Right lung (tissue), 10 donors: ENCODE measurements around the gene C1orf146. TPM values are rescaled to one million over a fixed set of nuclear protein-coding genes. Genes with fewer than 3 reads are reported as not detected.
"Not testable (repeated sequence)": the region's sequence is repeated elsewhere in the genome, so short reads cannot be mapped to it uniquely, and the experiment has no call there.

ENCODE experiments used
- DNase-seq, 2 donors: peaks; one replicate each; pipeline ENCODE4 v3.0.0-alpha.2; 2013
- long read RNA-seq, 8 donors: transcript quantifications; one replicate each; lab custom pipeline, GENCODE V29; 2026
- polyA plus RNA-seq, 5 donors: library from polyadenylated mRNA; unstranded; fragments of 120-200 nt; gene quantifications; one replicate each; pipeline versions ENCODE4 v1.2.1 to v1.2.3, GENCODE V29; 2013; ENCODE audit warnings: inconsistent platforms in 1 of 5, low replicate concordance in 1 of 5; ENCODE audit not compliant: insufficient read length in 5 of 5, insufficient read depth in 1 of 5

The C1orf146 gene, protein sequence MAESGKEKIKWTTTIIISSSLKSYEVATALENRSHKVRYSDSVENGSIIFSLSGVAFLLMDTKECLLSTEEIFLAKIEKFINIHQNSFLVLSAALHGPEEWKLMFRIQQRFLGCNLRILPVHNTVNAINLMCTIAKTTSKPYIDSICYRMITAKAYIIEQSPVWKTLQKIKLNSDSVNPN
- under 1 TPM in 3 of 5 donors, not detected in 2; 0.14 to 0.37 (median 0.32) TPM for polyA plus RNA-seq
- long read RNA-seq, donor 1 = 0 reads
- long read RNA-seq, donor 2, partial matches to known transcripts = 12 of 12 reads
- long read RNA-seq, donor 2, other reads (novel, unspliced or antisense) = 0 of 12 reads
- long read RNA-seq, donor 3 = 0 reads
- long read RNA-seq, donor 4 = 0 reads
- long read RNA-seq, donor 5, partial matches to known transcripts = 19 of 26 reads
- long read RNA-seq, donor 5, other reads (novel, unspliced or antisense) = 7 of 26 reads
- long read RNA-seq, donor 6, partial matches to known transcripts = 9 of 18 reads
- long read RNA-seq, donor 6, other reads (novel, unspliced or antisense) = 9 of 18 reads
- long read RNA-seq, donor 7 = 0 reads
- long read RNA-seq, donor 8, partial matches to known transcripts = 6 of 6 reads
- long read RNA-seq, donor 8, other reads (novel, unspliced or antisense) = 0 of 6 reads

DNA sequence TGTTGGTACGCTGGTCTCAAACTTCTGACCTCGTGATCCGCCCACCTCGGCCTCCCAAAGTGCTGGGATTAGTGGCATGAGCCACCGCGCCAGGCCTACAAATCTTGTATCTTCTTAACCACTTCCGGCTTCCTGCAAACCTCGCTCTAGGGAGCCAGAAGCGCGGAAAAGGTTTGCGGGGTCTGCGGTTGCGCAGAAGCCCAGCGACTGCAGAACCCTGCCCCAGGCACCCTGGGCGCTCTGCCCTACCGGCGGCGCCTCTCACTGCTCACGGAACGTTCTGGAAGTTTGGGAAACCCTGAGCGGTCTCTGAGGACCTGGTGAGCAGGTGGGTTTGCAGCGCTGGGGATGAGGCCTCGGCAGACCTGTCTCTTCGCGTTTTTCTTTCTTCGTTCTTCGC lies at the start of gene C1orf146:
TSS of gene C1orf146 (plus strand) at position 195 of the 400 bp plus-strand sequence. CDS start 13,506 bp downstream, outside the sequence.
- DNase-seq = no peak

DNA sequence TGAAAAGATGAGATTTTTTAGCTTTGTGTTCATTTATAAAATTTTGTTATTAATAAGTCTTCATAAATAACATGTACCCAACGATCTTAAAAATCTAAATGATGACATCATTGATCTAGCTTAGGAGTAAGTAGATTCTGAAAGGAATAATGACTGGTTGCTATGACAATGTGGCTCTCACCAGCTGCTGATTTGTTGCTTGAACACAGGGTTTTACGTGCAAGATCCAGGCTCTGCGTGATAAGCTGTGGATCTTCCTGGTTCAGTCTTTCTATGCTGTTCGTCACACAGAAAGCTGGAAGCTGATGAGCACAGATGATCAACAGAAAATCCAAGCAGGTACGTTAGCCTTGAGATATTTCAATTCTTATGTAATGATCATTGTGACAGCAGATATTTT lies 49.1 kb upstream of the C1orf146 start:
- no peak for DNase-seq

DNA sequence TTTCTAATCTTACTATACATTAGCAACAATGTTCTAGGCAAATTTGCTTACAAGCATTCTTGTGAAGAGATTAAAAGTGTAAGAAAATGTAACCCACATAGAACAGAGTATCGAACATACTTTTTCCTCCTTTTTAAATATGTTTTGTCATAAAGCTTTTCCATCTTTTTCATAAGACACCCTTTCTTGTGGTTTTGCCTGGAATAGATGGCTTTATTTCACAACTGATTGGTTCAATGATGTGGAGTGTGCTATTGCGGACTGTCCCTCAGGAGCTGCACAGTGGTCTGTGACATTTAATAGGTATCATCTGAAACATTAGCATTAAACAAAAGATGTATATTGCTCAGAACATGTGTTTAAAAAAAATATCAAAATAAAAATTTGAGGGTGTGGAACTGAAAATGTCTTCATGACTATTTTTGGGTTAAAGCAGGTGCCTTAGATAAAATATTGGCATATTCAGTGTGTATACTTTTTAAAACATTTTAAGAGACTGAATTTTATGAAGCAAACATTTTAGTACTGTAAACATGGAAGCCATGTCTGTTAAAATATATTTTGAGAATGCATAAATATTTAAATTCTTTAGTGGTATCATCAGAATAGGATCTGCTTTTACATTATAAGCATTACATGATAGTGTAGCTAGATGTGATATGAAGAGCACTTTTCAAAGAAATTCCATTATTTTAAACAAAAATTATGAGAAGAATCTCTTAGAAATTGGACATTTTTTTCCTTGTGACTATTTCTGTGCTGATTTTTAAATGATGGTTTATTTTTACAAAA lies 48.3 kb upstream of the C1orf146 start:
- no peak for DNase-seq

DNA sequence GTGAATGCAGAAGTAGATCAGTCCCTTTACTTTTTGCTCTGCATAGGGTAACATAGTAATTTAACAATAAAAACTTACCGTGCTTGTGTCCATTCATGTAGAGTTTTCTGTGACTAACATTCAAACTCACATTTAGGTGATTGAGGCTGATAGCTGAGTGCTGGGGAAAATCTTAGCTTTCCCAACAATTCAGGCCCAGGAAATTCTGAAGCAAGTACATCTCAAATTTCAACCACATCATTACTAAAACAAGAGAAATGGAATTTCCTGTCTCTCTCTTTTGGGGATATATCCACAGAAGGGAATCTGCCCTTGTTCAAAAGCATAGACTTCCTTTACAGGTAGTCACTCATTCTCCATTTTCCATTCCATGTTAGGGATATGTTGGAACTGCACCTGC lies 33.1 kb upstream of the C1orf146 start:
- no peak for DNase-seq

DNA sequence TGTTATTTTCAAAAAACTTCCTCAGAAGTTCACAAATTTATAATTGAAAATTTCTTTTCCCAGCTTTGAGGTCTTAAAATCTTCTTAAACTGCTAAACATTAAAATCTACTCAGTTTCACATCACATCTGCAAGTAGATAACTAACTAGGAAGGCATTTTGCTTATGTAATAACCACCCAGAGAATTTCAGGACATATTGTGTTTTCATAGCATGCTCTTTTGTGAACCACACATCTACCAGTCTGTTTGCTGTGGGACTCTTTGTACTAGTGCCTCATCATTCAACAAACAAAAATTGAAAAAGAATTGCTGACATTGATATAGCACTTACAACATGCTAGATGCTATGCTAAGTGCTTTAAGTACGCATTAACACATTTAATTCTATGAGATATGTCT lies 31.6 kb upstream of the C1orf146 start:
- no peak for DNase-seq

DNA sequence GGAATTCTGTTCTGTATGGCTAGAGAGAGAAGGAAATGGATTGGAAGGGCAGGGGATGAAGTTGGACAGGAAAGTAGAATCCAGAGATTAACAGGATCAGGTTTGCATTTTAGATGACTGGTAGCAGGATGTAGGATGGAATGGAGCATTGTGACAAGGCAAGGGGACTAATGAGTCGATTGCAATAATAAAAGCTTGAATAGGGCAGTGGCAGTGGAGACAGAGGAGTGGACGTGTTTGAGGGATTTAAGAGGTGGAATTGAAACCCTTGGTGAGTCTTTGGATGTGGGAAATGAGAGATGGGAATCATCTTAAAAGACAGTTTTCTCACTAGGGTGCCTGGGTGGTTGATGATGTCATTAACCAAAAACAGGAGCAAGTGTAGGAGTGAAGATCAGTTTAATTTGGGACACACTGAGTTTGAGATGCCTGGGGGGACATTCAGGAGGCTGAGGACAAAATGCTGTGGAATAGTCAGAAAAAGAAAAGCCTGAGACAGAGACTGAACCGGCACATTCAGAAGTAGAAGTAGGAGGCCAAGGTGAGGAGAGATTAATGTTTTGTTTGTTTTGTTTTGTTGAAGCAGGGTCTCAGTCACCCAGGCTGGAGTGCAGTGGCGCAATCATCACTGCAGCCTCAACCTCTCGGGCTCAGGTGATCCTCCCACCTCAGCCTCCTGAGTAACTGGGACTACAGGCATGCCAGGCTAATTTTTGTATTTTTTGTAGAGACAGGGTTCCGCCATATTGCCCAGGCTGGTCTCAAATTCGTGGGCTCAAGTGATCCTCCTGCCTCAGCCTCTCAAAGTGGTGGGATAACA lies 29.1 kb upstream of the C1orf146 start:
- no peak for DNase-seq

DNA sequence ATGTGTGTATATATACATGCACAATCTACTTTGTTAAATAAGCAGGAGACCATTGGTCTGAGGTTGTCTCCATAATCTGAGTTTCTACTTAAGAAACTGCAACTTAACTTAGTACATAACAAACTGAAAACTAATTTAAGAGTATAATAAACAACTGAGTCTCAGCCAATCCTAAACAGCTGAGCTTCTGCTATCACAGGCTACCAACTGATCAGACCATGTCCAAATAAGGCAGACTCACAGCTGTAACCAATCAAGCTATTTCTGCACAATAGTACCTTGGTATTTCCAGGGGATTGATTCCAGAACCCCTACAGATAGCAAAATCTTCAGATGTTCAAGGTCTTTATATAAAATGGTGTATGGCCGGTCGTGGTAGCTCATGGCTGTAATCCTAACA lies 26.0 kb upstream of the C1orf146 start:
- DNase-seq = no peak

DNA sequence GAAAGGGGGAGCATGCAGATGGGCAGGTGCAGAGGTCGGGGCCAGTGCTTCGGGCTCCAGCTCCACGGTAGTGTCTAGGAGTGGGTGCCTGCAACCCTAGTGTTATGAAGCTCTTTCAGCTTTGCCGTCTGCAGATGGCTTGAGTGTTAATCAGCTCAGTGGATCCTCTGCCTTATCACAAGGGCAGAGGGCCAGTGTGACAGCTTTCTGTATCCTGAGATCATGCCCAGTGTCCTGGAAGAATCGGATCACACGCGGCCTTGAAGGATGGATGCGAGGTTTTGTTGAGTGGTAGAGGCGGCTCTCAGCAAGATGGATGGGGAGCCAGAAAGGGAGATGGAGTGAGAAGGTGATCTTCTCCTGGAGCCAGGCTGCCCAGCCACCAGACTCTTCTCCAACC lies 25.5 kb upstream of the C1orf146 start:
- DNase-seq = no peak

DNA sequence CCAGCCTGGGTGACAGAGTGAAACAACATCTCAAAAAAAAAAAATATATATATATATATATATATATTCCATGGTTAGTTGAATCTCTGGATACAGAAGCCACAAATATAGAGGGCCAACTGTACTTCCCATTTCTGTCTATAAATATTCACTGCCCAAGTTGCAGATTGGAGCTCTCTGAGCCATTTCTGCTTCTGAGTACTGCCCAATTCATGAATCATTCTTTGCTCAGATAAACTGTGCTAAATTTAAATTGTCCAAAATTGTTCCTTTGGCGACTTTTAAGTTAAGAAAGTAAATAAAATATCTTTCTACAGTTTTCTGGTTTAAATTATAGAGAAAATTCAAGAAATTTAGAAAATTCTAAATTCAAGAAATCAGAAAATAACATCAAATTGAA lies 23.2 kb upstream of the C1orf146 start:
- DNase-seq = no peak

DNA sequence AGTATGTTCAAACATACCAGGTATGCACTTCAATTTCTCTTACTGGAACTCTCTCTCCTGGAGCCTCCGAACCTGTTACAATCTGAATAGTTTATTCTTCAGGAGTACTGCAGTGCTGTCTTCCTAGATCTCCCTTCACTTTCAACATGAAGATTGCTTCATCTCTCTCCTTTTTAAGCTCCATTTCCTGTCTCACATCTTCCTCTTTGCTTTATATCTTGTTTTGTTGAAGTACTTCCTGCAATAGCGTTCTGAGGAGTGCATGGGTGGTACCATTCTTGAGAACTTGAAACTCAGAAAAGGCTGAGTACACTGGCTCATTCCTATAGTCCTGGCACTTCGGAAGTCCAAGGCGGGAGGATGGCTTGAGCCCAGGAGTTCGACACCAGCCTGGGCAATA lies 15.7 kb upstream of the C1orf146 start:
- DNase-seq = no peak

DNA sequence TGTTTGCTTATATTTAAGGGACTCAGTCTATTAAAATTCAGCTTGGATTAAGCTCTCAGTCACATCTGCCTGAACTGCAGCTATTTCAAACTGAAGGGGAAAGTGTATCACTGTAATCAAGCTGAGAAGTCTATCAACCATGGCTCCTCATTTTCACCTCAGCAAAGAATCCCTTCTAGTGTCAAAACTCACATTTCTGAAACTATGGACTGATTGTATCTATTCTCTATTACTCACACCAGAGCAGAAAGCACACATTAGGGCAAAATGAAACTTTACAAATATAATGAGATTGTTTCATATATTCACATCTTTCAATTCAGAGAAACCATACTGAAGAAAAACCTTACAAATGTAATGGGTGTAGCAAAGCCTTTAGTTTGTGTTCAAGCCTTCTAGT lies 14.6 kb upstream of the C1orf146 start:
- DNase-seq = no peak

DNA sequence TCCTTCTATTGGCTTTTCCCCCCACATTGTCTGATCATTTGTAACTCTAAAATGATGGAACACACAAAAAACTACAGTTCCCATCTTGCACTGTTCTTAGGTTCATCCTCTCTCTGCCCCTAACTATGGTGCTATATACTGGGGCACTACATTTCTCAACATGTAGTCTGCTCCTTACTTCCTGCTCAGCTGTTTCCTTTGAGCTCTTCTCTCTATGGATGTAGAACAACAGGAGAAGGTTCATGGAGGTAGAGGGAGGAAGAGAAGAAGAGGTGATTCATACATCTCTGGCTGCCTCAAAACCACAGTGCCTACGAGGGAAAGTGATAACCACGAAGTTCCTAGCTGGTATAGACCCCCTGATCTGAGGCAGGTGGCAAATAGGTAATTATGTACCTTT lies 7.0 kb upstream of the C1orf146 start:
- DNase-seq = no peak

DNA sequence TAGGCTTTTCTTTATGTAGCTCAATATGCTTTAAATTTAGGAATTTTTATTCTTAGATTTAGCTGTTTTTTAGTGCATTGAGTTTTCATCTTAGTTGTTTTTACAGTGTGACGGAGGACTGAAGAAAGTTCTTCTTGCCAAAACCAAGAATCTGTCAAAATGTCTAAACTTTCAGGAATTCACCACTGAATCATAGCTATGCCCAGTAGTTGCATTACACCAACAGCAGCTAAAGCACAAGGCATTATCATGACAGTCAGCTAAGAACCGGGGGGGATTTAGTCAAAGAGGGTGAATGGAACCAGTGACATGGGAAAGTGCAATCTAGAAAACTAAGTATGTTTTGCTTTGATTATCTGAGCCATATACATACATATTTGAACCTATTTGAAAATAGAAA lies 6.5 kb upstream of the C1orf146 start:
- no peak for DNase-seq

DNA sequence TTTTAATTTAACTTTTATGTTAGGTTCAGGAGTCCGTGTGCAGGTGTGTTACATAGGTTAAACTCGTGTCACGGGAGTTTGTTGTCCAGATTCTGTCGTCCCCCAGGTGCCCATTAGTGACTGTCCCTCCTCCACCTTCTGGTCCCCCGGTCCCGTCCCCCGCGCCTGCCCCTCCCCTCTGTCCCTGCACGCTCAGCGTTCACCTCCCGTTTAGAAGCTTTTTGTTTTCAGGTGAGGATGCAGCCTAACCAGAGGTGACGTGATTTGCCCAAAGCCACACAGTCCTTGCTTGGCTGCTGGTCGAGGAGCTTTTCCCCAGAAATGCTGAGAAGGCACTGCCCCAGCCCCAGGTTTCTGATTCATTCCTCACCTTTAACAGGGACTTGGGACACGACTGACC lies 844 bp downstream of the C1orf146 start:
- no peak for DNase-seq

DNA sequence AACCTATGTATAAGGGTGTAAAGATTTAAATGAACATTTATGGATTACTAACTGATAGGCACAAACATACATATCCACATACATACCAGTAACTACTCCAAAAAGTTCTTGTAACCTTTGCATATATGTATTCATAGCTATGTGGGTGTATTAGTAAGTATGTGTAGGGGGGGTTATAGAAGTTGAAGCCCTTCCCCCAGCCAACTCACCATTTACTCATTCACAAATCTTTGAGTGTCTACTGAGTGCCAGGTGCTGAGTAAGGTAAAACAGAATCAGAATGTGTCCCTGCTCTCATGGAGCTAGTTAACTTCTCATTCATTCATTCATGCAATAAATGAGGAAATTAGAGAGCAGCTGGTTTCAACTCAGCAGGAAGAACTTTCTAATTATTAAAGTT lies 1.3 kb downstream of the C1orf146 start:
- no peak for DNase-seq

DNA sequence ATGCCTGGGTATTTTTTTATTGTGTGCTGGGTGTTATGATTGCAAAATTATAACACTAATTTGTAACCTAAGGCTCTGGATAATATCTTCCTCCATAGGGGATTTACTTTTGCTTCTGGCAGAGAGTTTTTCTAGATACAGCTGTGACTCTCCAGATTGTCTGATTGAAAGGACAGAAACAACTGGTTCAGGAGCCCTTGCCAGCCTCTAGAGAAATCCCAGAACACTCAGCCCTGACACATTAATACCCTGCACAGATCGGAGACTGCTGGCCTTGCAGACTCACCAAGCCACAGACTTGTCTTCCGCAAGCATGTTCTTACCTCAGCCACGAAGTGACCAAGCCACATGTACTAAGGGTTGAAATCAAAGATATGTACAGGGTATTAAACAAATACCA lies 10.7 kb downstream of the C1orf146 start:
- DNase-seq = no peak

DNA sequence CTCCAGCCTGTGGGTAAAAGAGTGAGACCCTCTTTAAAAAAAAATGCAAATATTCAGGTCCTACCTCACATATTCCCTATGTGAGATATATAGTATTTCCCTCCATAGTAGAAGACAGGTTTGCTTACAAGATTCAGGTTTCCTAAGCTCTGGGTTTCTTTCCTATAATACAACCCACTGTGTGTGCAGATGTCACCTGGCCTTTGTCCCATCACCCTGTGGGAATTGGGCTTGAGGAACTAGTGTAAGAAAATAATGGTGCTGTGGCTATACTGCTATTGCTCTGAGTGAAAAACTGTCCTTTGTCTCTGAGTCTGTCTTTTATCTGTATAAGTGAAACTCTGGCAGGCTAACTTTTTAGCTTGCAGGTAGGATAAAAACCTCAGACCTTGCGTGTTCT lies 13.0 kb downstream of the C1orf146 start:
- DNase-seq = no peak

DNA sequence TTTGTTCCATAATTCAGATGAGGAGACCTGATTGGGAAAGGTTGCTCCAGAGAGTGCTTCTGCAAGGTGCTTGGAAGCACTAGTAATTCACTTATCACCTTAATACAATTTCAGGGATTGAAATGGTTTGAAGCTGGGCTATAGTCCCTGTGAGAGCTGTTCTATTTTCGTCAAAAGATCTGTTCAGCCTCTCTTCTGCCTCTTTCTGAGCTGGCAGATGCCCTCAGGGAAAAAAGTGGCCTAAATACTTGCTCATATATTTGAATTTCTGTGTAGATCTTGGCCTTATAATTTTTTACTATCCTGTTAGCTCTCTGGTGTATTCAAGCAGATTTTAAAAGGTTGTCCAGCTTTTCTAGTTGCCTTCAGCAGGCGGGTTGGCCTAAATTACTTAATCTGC lies 22.3 kb downstream of the C1orf146 start:
- DNase-seq = no peak

DNA sequence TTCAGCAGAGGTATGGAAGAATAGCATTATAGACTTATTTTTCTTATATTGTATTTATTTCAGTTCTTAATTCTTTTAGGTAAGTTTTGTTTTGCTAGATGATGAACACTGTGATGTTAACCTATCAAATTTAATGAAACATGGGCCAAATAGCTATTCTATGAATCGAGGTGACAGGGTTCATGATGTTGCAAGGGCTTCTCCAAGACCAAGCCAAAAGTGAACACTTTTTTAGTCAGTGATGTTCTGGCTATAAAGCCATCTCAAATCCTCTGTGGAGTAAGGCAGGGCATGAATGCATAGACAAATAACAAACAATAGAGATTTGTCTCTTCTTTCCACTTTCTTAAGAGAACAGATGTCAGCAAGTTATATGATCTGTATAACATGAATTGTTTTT lies 26.7 kb downstream of the C1orf146 start:
- no peak for DNase-seq

DNA sequence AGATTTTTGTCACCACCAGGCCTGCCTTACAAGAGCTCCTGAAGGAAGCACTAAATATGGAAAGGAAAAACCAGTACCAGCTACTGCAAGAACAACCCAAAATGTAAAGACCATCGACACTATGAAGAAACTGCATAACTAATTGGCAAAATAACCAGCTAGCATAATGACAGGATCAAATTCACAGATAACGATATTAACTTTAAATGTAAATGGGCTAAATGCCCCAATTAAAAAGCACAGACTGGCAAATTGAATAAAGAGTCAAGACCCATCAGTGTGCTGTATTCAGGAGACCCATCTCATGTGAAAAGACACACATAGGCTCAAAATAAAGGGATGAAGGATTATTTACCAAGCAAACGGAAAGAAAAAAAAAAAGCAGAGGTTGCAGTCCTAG lies 37.0 kb downstream of the C1orf146 start:
- DNase-seq = not testable (repeated sequence)

DNA sequence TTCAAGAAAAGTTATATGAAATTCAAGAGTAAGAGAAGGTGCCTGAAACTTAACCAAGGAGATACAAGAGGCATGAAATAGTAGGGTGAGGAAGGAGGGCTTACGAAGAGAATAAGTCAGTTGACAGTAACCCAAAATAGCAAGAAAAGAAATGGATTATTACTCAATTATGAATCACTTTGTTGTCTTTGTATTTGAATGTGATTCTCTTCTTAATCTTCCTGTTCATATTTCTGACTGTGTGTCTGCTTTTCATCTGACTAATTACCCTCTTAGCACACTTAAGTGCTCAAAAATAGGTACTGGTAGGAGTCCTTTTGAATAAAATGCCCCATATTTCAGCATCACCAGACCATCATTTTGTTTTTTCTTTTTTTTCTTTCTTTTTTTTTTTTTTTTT lies 41.6 kb downstream of the C1orf146 start:
- DNase-seq = no peak

DNA sequence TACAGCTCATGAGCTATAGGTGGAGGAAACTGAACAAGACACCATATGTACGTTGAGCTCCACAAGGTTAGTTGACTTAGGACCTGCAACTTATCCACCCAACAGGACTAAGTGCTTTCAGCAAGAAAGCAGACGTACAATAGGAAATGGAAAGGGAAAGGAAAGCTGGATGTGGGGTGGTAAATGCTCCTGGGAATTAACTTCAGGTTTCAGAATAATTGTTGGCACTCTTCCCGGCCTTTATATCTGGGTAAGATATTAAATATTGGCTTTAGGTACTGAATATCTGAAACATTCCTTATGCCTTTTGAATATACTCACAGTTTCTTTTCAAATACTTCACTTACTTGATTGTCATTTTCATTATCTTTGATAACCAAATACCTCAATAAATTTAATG lies 44.8 kb downstream of the C1orf146 start:
- DNase-seq = no peak
